Parathyroid adenoma (tissue), 2 donors: ENCODE data around the gene CRMP1.
A peak's percentile ranks its signal among the peaks of the same experiment; 100 is the strongest.

Experiments
- H2AFZ ChIP-seq: fragments of 300-600 bp; sonication (generic); one replicate; pipeline ENCODE4 v1.7.0; 2017; ENCODE audit warnings: antibody characterized with exemption, mild to moderate bottlenecking
- H3K27ac ChIP-seq: fragments of 300-600 bp; sonication (generic); one replicate; pipeline ENCODE4 v1.7.0; 2017
- H3K27me3 ChIP-seq: fragments of 300-600 bp; sonication (generic); one replicate; pipeline ENCODE4 v1.7.0; 2017; ENCODE audit warnings: low read length; ENCODE audit not compliant: control insufficient read depth, insufficient read depth
- H3K36me3 ChIP-seq: fragments of 300-600 bp; sonication (generic); one replicate; pipeline ENCODE4 v1.7.0; 2017; ENCODE audit warnings: low read length; ENCODE audit not compliant: control insufficient read depth, insufficient read depth
- H3K4me1 ChIP-seq: fragments of 300-600 bp; sonication (generic); one replicate; pipeline ENCODE4 v1.7.0; 2017; ENCODE audit warnings: control low read depth
- H3K4me2 ChIP-seq: fragments of 300-600 bp; sonication (generic); one replicate; pipeline ENCODE4 v1.7.0; 2017; ENCODE audit warnings: low read length
- H3K4me3 ChIP-seq: fragments of 300-600 bp; sonication (generic); one replicate; pipeline ENCODE4 v1.7.0; 2017; ENCODE audit warnings: low read depth, low read length
- H3K79me2 ChIP-seq: fragments of 300-600 bp; sonication (generic); one replicate; pipeline ENCODE4 v1.7.0; 2017; ENCODE audit warnings: control low read depth
- H3K9ac ChIP-seq: fragments of 300-600 bp; sonication (generic); one replicate; pipeline ENCODE4 v1.7.0; 2017; ENCODE audit warnings: mild to moderate bottlenecking
- H3K9me3 ChIP-seq: fragments of 300-600 bp; sonication (generic); one replicate; pipeline ENCODE4 v1.7.0; 2017; ENCODE audit warnings: low read length; ENCODE audit not compliant: control insufficient read depth
- CTCF ChIP-seq: fragments of 300-600 bp; sonication (generic); IDR thresholded peaks from one replicate; pipeline ENCODE4 v1.7.0; 2017; ENCODE audit warnings: antibody characterized with exemption, mild to moderate bottlenecking
- donor health status: primary hyperparathyroidism.

The CRMP1 gene

GRCh38 chr4:5892323-5893003 lies 423 bp downstream of the CRMP1 start:
- Histone ChIP-seq H3K36me3 (no peaks in the 10 kb centered on the region), H3K9ac (no peak overlapping the region), H3K27ac (no peak overlapping the region), H3K9me3 (no peaks in the 10 kb centered on the region), H3K79me2 (no peaks in the 10 kb centered on the region), H3K27me3 (peaks cover 5% of the 10 kb centered on the region), H3K4me2 (no peak overlapping the region), H2AFZ (no peak overlapping the region), H3K4me1 (no peaks in the 10 kb centered on the region), H3K4me3 (no peak overlapping the region)
- no peak for TF ChIP-seq CTCF

DNA sequence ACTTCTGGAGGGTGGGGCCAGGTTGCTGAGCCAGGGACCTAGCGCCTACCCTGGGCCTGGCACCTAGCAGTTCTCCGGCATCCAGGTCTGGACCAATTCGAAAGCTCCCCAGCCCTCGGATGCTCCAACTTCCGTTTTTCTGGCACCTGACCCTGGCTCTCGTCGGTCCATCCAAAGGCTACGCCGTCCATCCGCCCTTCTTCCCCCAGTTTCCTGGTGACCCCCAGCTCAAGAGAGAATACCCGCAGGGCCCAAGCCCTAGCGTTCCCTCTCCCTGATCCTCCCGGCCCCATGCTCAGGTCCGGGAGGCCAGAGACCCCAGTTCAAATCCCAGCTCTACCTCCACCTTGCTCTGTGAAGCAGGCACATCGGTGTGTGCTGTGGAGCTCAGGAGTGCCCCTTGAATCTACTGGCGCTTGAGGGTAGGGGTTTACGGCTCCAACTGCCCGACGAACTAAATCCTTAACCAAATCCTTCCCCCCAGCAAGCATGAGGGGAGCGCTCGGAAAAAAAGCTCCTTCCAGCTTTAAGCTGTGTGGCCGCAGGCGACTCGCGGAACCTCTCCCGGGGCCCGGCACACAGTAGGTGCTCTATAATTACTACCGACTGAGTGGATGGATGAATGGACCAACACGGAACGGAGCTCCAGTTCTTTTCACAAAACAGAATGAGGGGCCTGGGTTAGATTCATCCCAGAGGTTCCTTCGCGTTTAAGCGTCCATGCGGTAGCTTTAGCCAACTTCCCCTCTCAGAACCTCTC lies 1.1 kb downstream of the CRMP1 start:
- Histone ChIP-seq H3K36me3 (no peaks in the 10 kb centered on the region), H3K4me2 (no peak overlapping the region), H3K4me1 (no peaks in the 10 kb centered on the region), H3K4me3 (no peak overlapping the region), H3K27ac (no peak overlapping the region), H3K27me3 (peaks cover 5% of the 10 kb centered on the region), H2AFZ (no peak overlapping the region), H3K79me2 (no peaks in the 10 kb centered on the region), H3K9ac (no peak overlapping the region), H3K9me3 (no peaks in the 10 kb centered on the region)
- TF ChIP-seq CTCF, result no peak

DNA sequence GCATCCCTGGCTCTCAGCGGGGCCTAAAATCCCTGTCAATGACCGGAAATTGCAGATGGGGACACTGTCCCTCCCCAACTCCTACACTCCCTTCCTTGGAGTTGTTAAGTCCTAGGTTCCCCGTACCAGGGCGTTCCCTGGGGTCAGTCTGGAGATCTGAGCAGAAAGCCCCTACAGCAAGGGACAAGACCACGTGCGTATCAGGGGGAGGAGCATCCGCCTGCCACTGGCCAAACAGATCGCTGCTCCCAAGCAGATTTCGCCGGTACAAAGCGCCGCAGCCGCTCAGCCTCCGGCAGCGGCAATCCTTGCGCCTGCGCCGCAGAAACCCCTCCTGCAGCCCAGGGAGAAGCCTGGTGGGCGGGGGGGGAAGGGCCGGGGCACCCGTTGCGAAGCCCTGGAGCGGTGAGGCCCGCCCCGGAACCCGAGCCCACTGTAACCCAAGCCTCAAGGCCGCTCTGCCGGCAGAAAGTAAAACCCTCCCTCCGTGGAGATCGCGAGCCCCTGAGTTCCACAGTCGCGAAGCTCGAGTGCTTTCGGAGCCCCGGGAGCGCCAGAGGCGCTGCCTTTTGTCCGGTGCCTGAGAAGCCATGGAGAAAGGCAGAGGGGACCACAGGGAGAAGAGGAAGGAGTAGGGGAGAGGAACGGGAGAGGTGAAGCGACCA lies 2.7 kb downstream of the CRMP1 start:
- H3K4me2 ChIP-seq, result no peak overlapping the region
- H3K4me1 ChIP-seq, result no peaks in the 10 kb centered on the region
- no peaks in the 10 kb centered on the region for H3K36me3 ChIP-seq
- no peak for TF ChIP-seq CTCF
- H3K27ac ChIP-seq, result no peak overlapping the region
- no peaks in the 10 kb centered on the region for H3K79me2 ChIP-seq
- H2AFZ ChIP-seq, result peak overlapping the region; percentile 54
- peaks cover 5% of the 10 kb centered on the region for H3K27me3 ChIP-seq
- H3K9me3 ChIP-seq, result no peaks in the 10 kb centered on the region
- no peak overlapping the region for H3K4me3 ChIP-seq
- H3K9ac ChIP-seq, result no peak overlapping the region

DNA sequence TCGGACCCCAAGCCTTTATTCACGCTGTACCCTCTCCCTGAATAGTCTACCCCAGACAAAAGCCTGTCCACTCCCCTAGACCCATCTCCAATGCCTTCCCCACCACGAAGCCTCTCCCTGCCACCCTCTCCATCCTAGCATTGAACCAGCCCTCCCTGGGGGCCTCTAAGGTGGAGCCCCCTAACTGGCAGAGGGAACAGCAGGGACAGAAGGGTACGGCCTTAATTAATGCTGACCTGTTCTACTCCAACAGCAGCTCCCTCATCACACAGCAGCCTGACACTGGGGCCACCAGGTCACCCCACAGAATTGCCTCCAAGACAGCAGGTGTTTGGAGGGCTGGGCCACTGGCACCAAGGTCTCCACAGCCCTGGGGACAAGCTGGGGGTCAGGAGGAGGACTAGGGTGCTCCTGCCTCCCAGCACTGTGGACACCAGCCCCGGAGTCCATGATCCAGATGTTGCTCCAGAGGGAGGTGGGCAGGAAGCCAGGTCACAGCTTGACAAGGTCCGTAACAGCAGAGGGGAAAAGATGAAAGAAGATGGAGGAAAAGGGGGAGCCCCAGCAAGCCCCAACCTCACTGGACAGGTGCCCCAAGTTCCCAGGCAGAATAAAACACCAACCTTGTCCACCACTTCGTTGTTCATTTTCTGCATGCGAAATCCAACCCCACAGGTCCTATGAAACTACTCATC lies 3.7 kb downstream of the CRMP1 start:
- H3K9me3 ChIP-seq, result no peaks in the 10 kb centered on the region
- no peak overlapping the region for H3K27ac ChIP-seq
- H3K4me1 ChIP-seq, result no peaks in the 10 kb centered on the region
- H3K79me2 ChIP-seq, result no peaks in the 10 kb centered on the region
- no peak overlapping the region for H3K9ac ChIP-seq
- H3K4me3 ChIP-seq, result no peak overlapping the region
- TF ChIP-seq CTCF, result no peak
- H3K36me3 ChIP-seq, result no peaks in the 10 kb centered on the region
- H2AFZ ChIP-seq, result no peak overlapping the region
- no peak overlapping the region for H3K4me2 ChIP-seq
- H3K27me3 ChIP-seq, result peaks cover 5% of the 10 kb centered on the region
